ENCODE measurements around the gene ENAM. TPM values are rescaled to one million over a fixed set of nuclear protein-coding genes. Genes with fewer than 3 reads are reported as not detected.

Gene ENAM
- total and polyA plus RNA-seq, 2 of the 13 experiments (the other 11 are each of a cell fraction or from before 2014, with no cell fraction given) = not detected

- no peak overlapping the region for H3K4me2 ChIP-seq (ENCODE audit: low read depth, low read length)
- 31% methylated on average over 3 of the region's 3 CpGs for WGBS (ENCODE audit: low lambda C conversion rate)
- no peaks in the 10 kb centered on the region for H4K20me1 ChIP-seq (ENCODE audit: insufficient read depth, low read length)
- intact Hi-C loops (cut with micrococcal nuclease; ENCODE audit: unreplicated experiment) (loop anchor here (2.0 to 10.0 kb wide), 4 partner anchors 87 to 1704 kb away; partner anchors contain the start of gene UTP3), in situ Hi-C loops (cut with HindIII; ENCODE audit: extremely low pct_ligation_motif_present, low pct_unique_long_range_greater_than_20kb) (no loop called here)
- no peak overlapping the region for H3K9ac ChIP-seq (ENCODE audit: insufficient read depth, low read depth, low read length)
- no peaks in the 10 kb centered on the region for H3K36me3 ChIP-seq (replicated peaks in 1 of 2; ENCODE audit: control insufficient read depth in 1 of 2, insufficient read depth in 2 of 2, low read length in 2 of 2)
- no peak overlapping the region for H3K27ac ChIP-seq (ENCODE audit: extremely low read length, insufficient read depth, low read length)
- no peaks in the 10 kb centered on the region for H3K9me3 ChIP-seq (ENCODE audit: low read length)
- no peaks in the 10 kb centered on the region for H3K27me3 ChIP-seq (ENCODE audit: control insufficient read depth in 1 of 2, insufficient read depth in 2 of 2, low read length in 2 of 2)
- no peaks in the 10 kb centered on the region for H3K4me1 ChIP-seq (ENCODE audit: insufficient read depth, low read length)
- no peak for ATAC-seq
- no peak overlapping the region for H2AFZ ChIP-seq (ENCODE audit: low read length)
- FAIRE-seq = no peak
- H3K4me3 ChIP-seq (replicated peaks in 1 of 3; ENCODE audit: insufficient read depth in 1 of 3, low read depth in 2 of 3, low read length in 3 of 3) = no peak overlapping the region
- BruUV-seq (replicated peaks) = no TSS peak
- TF ChIP-seq ARID2 (CRISPR knock-in tag; IDR thresholded peaks at IDR 0.05; ENCODE audit: borderline replicate concordance) (no peak), ATF1 (CRISPR knock-in tag; IDR thresholded peaks at IDR 0.05) (no peak), HDAC2 (CRISPR knock-in tag; IDR thresholded peaks at IDR 0.05) (no peak), ZNF510 (CRISPR knock-in tag; IDR thresholded peaks at IDR 0.05; ENCODE audit: low read depth) (no peak), PHF20 (CRISPR knock-in tag; IDR thresholded peaks at IDR 0.05) (no peak), ERF (CRISPR knock-in tag; IDR thresholded peaks at IDR 0.05) (no peak), ZNF3 (CRISPR knock-in tag; IDR thresholded peaks at IDR 0.05) (no peak), ZNF549 (CRISPR knock-in tag; IDR thresholded peaks at IDR 0.05) (no peak), ZNF414 (CRISPR knock-in tag; IDR thresholded peaks at IDR 0.05) (no peak), ETV6 (CRISPR knock-in tag; conservative IDR thresholded peaks at IDR 0.05) (no peak), SAFB2 (CRISPR knock-in tag; IDR thresholded peaks at IDR 0.05; ENCODE audit: borderline replicate concordance, low read depth) (no peak), HOXD1 (CRISPR knock-in tag; IDR thresholded peaks at IDR 0.05) (no peak), GPN1 (CRISPR knock-in tag; IDR thresholded peaks at IDR 0.05; ENCODE audit: borderline replicate concordance) (no peak), ZFP36L1 (CRISPR knock-in tag; IDR thresholded peaks at IDR 0.05) (no peak), ZNF724P (CRISPR knock-in tag; IDR thresholded peaks at IDR 0.05; ENCODE audit: borderline replicate concordance) (no peak), ZNF879 (CRISPR knock-in tag; IDR thresholded peaks at IDR 0.05) (no peak)
- TF ChIP-seq, protein P1, sequence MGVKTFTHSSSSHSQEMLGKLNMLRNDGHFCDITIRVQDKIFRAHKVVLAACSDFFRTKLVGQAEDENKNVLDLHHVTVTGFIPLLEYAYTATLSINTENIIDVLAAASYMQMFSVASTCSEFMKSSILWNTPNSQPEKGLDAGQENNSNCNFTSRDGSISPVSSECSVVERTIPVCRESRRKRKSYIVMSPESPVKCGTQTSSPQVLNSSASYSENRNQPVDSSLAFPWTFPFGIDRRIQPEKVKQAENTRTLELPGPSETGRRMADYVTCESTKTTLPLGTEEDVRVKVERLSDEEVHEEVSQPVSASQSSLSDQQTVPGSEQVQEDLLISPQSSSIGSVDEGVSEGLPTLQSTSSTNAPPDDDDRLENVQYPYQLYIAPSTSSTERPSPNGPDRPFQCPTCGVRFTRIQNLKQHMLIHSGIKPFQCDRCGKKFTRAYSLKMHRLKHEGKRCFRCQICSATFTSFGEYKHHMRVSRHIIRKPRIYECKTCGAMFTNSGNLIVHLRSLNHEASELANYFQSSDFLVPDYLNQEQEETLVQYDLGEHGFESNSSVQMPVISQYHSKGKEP (CRISPR knock-in tag; IDR thresholded peaks at IDR 0.05) = no peak
- TF ChIP-seq, protein P2, sequence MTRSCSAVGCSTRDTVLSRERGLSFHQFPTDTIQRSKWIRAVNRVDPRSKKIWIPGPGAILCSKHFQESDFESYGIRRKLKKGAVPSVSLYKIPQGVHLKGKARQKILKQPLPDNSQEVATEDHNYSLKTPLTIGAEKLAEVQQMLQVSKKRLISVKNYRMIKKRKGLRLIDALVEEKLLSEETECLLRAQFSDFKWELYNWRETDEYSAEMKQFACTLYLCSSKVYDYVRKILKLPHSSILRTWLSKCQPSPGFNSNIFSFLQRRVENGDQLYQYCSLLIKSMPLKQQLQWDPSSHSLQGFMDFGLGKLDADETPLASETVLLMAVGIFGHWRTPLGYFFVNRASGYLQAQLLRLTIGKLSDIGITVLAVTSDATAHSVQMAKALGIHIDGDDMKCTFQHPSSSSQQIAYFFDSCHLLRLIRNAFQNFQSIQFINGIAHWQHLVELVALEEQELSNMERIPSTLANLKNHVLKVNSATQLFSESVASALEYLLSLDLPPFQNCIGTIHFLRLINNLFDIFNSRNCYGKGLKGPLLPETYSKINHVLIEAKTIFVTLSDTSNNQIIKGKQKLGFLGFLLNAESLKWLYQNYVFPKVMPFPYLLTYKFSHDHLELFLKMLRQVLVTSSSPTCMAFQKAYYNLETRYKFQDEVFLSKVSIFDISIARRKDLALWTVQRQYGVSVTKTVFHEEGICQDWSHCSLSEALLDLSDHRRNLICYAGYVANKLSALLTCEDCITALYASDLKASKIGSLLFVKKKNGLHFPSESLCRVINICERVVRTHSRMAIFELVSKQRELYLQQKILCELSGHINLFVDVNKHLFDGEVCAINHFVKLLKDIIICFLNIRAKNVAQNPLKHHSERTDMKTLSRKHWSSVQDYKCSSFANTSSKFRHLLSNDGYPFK (CRISPR knock-in tag; IDR thresholded peaks at IDR 0.05; ENCODE audit: borderline replicate concordance) = no peak
- TF ChIP-seq, protein P3, sequence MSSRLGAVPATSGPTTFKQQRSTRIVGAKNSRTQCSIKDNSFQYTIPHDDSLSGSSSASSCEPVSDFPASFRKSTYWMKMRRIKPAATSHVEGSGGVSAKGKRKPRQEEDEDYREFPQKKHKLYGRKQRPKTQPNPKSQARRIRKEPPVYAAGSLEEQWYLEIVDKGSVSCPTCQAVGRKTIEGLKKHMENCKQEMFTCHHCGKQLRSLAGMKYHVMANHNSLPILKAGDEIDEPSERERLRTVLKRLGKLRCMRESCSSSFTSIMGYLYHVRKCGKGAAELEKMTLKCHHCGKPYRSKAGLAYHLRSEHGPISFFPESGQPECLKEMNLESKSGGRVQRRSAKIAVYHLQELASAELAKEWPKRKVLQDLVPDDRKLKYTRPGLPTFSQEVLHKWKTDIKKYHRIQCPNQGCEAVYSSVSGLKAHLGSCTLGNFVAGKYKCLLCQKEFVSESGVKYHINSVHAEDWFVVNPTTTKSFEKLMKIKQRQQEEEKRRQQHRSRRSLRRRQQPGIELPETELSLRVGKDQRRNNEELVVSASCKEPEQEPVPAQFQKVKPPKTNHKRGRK (CRISPR knock-in tag; IDR thresholded peaks at IDR 0.05) = no peak
- POLR2A ChIA-PET = no interaction called here
- H3K79me2 ChIP-seq (ENCODE audit: insufficient read depth, low read length) = no peaks in the 10 kb centered on the region
- CTCF ChIA-PET (ENCODE audit: low intra/inter-chr PET ratio, low total read pairs) = interaction anchor here (1.8 kb wide), 1 partner anchor 1113 kb away, joined by 6 read pairs; no protein-coding TSS in a partner anchor
- DNase-seq (ENCODE audit: low spot score) = no peak
Measured at GRCh38 chr4:70600305-70600704, 28.2 kb upstream of the ENAM start.
